Left colon (tissue), 2 donors: ENCODE results near the gene SMOC1. TPM values are rescaled to one million over a fixed set of nuclear protein-coding genes. Genes with fewer than 3 reads are reported as not detected.
"Not testable (repeated sequence)": the region's sequence is repeated elsewhere in the genome, so short reads cannot be mapped to it uniquely, and the experiment has no call there.

ENCODE experiments used
- ATAC-seq: fragments of 200-7000 bp; cut with Tn5 transposase; one replicate; pipeline ENCODE4 v1.9.1; 2020; ENCODE audit warnings: mild to moderate bottlenecking, moderate library complexity
- DNase-seq, 2 donors: peaks; one replicate each; pipeline ENCODE4 v3.0.0-alpha.2; 2020
- intact Hi-C, 2 donors: fragments of 100-400 bp; cut with DNase I in 1 of 2; cut with micrococcal nuclease in 1 of 2; formaldehyde crosslinking; loops; one replicate each; pipeline versions ENCODE4 v1.11.2 to v1.14.0; 2022; cut with DNase I, micrococcal nuclease
- total RNA-seq, 2 donors: library from RNA; stranded (reverse); fragmentation: NEBNext Ultra II Directional; extraction: Animal tissue kit (Norgen Biotek cat#: 25700); gene quantifications; one replicate each; pipeline ENCODE4 v1.2.1, GENCODE V29; 2021
- donor health status: DM: no; HTN: no; CAD: no.
- donor health status: DM: yes; HTN: yes; CAD: no.

The SMOC1 gene
- total RNA-seq, 2 donors from 2014 or later = 0.55 to 0.89 TPM

- DNase-seq = no peak
- intact Hi-C loops = no loop called here
- ATAC-seq = no peak
Observed at GRCh38 chr14:69891422-69891821, 12.2 kb downstream of the SMOC1 start.

DNA sequence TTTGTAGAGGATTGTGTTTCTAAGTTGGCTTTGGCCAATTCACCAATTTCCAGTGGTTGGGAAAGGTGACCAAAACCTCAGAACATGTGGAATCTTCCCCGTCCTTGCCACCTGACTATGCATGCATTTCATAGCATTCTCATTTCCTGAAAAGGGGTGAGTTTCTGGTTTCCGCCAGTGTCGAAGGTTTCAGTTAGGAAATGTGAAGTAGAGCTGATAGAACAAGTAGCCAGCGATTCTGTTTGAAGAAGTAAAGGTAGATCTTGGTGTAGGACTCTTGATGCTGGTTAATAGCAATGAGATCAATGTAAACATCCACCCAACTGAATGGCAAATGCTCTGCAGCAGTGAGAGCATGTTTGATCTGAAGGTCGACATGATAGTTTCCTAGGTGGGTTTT, 15.9 kb downstream of the SMOC1 start:
- no peak for ATAC-seq
- intact Hi-C loops = no loop called here
- no peak for DNase-seq

DNA sequence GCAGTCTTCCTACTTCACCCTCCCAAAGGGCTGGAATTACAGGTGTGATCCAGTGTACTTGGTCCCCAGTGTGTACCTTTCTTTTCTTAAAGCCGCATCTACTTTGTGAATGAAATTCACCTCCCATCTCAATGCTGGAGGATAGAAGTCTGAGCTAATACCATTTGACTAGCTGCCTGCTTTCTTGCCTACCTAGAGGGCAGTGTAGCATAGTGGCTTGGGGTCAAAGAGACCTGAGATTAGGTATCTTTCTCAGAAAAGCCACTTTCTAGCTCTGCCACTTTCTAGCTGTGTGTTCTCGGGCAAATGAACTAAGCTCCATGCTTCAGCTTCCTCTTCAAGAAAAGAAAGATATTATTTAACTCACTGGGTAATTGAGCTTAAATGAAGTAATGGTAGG, 16.9 kb downstream of the SMOC1 start:
- no peak for DNase-seq
- intact Hi-C loops = no loop called here
- ATAC-seq = no peak

GRCh38 chr14:69896972-69897371, 17.8 kb downstream of the SMOC1 start:
- intact Hi-C loops = no loop called here
- ATAC-seq = no peak
- DNase-seq = no peak

DNA sequence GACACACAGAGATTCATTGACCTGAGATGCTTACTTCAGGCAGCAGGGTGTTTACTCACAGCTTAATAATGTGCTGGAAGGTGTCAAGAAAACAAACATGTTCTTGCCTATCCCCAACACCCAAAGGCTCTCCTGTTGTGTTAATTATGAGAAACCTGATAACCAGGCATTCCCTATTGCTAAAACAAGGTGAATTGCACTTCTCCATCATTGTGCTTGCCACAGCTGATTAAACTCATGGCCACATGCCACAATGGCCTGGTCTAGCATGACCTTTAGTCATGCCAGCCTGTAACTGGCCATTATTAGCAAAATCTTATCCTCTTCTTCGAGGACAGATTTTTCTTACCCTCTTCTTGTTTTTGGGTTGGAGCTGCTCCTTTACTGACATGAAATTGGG, 21.4 kb downstream of the SMOC1 start:
- DNase-seq = no peak
- intact Hi-C loops = no loop called here
- ATAC-seq = no peak

DNA sequence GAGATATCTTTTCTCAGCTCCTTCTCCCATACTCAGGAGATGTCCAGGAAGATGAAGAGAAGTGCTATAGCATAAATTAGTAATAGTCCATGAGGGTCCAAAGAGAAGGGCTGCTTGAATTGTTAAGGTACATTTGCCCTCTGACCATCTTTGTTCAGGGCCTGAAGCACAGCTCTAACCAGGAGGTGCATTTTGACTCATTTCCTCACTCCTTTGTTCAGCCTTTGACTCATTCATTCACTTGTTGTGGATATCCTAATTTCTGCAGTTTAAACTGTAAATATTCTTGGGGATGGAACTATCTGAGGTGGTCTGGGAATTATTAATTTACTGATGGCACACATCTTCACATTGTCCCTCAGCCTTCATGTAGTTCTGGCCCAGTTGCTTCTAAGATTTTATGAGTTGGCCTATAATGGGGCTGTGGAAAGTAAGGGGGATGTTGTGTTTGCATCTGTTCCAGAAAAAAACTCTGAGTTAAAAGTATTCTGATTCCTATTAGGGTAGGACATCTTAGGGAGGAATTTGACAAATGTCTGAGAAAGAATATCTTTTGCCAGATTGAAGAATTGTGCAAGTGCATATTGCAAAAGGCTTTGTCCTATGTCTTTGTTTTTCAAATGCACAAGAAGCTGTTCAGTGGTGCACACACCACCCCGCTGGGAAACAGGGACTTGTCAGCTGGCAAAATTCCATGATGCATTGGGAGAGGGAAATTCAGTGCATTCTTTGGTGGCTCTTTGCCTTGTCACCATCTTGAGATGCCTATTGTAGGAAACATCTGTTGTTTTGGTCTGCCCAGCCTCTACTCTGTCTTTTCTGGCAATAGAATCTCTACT, 22.1 kb downstream of the SMOC1 start:
- intact Hi-C loops = no loop called here
- no peak for ATAC-seq
- no peak for DNase-seq

DNA sequence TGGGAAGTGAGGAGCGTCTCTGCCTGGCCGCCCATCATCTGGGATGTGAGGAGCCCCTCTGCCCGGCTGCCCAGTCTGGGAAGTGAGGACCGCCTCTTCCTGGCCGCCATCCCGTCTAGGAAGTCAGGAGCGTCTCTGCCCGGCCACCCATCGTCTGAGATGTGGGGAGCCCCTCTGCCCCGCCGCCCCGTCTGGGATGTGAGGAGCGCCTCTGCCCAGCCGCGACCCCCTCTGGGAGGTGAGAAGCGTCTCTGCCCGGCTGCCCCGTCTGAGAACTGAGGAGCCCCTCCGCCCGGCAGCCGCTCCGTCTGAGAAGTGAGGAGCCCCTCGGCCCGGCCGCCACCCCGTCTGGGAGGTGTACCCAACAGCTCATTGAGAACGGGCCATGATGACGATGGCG, 23.8 kb downstream of the SMOC1 start:
- DNase-seq, intact Hi-C loops, ATAC-seq: not testable (repeated sequence)

DNA sequence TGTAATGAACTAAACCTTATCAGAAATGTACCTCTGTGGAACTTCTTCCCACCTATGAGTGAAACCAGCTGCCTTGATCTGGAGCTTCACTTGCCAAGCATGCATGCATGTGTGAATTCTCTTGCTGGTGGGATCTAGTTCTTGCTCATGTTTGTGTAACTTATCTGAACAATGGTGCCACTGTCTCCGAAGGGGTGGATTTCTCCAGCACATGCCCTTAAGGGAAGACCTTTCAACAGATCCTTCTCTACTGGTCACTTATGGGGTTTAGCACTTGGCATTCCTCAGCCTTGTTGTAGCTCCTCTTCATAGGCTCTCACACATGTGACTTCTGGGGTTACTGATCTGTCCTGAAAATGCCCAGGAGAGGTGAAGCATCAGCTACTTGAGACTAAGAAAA, 25.0 kb downstream of the SMOC1 start:
- intact Hi-C loops = no loop called here
- ATAC-seq = no peak
- DNase-seq = no peak

GRCh38 chr14:69906201-69906600, 27.0 kb downstream of the SMOC1 start:
- DNase-seq = no peak
- intact Hi-C loops = no loop called here
- ATAC-seq = no peak

DNA sequence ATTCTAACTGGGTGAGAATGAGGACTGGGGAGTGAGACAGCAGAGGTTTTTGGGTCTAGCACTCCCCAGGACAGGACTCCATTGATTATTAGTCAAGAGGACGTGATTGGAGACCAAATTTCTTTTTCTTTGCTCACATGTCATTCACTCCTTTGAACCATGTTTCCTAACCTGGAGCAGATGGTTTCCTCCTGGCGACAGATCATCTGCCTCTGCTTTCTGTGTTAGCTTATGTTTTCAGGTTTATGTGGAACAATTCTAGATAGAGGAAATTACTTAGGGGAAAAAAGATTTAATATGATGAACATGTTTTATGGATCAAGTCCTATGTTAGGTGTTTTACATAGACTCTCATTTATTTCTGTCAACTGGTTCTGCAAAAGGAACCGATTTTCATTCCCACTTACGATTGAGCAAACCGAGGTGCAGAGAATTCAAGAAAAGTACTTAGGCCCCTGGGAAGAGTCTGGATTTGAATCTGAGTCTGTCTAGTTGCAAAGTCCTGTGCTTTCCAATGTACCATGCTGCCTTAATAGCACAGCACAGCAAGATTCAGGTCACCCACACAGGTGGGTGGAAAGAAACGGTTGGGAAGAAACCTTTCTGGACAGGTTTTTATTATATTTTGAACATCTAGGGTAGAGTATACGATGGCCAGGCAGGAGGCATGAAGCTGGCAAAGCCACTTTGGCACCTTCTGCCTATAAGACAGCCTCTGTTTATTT, 30.8 kb downstream of the SMOC1 start:
- intact Hi-C loops = no loop called here
- DNase-seq = no peak
- no peak for ATAC-seq

DNA sequence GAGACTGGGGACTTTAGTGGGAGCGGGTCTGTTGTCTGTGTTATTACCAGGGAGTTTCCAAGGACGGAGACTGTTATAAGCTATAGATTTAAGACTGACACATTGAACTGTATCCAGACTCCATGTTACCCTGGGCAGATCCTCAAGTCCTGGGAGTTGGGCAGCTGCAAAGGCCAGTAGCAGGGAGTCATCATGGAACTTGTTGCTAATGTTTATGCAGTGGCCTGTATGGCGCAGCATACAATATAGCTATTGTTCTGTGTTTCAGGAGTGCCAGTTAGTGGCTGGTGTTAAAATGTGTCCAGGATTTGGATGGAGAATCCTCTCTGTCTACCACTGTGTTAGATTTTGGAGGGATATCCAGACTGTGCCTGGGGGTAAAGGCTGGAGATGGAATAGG, 31.7 kb downstream of the SMOC1 start:
- DNase-seq (no peak), ATAC-seq (no peak)
- intact Hi-C loops = no loop called here

- no peak for DNase-seq
- no peak for ATAC-seq
- intact Hi-C loops = no loop called here
Observed at GRCh38 chr14:69913686-69914085, 34.5 kb downstream of the SMOC1 start.

- intact Hi-C loops = no loop called here
- no peak for ATAC-seq
- DNase-seq = no peak
Observed at GRCh38 chr14:69916396-69916795, 37.2 kb downstream of the SMOC1 start.

- no peak for ATAC-seq
- intact Hi-C loops = no loop called here
Observed at GRCh38 chr14:69917287-69917686, 38.1 kb downstream of the SMOC1 start.

DNA sequence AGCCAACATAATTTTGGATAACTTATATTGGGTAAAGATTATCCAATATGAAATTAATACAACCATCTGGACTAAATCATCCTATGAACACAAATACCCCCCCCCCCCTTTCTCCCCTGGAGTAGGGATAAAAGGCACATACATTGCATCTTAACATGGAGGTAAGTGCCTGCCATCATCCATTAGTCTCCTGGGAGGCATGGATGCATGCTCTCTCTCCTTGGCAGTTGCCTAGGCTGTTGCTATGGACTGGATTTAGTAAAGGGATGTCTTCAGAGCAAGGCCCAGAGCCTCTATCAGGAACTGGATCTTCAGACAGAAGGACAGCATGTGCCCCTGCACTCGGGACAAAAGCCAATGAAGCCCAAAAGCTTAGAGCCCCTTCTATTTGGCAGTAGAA, 40.6 kb downstream of the SMOC1 start:
- ATAC-seq = no peak
- DNase-seq = no peak
- intact Hi-C loops = no loop called here

More at GRCh38 chr14:69917287-69917686, 38.1 kb downstream of the SMOC1 start:
- DNase-seq = no peak

GRCh38 chr14:69921052-69921451, 41.8 kb downstream of the SMOC1 start:
- intact Hi-C loops = no loop called here
- DNase-seq (no peak), ATAC-seq (no peak)

GRCh38 chr14:69922198-69922597, 43.0 kb downstream of the SMOC1 start:
- ATAC-seq = no peak
- intact Hi-C loops = no loop called here

DNA sequence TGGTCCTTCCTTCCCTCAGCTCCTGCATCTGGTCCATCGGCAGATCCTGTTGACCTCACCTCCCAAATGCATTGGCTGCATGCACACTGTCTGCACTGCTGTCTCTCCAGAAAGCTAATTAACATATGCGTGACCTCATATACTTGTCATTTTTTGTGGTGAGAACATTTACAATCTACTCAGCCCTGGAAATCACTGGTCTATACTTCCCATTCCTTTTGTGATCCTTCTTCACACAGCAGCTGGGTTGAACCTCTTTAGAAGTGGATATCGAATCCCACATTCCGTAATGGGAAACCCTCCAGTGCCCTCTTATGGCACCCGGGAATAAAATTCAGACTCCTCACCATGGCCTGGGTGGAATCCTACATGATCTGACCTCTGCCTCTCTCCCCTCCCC, 45.0 kb downstream of the SMOC1 start:
- intact Hi-C loops = no loop called here
- ATAC-seq = no peak
- no peak for DNase-seq

More at GRCh38 chr14:69922198-69922597, 43.0 kb downstream of the SMOC1 start:
- DNase-seq = no peak

DNA sequence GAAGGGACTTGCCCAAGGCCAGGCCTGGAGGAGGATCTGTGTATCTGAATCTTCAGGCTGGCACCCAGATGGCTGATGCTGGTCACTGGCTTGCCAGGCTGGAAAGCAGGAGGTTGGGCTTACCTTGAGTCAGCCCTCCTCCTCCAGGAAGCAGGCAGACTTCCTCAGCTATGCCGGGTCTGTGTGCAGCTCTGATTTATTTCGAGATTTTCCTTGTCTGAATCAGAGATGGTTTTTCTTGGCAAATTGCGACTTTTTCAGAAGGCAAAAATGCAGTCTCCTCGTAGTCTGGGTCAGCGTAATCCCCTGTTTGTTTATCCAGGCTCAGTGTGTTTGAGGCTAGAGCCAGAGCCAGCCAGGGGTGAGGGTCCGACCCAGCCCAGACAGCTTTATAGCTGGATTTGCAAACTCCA, 48.9 kb downstream of the SMOC1 start:
- intact Hi-C loops = no loop called here
- ATAC-seq = no peak
- DNase-seq = no peak

- intact Hi-C loops = no loop called here
- DNase-seq = no peak
- no peak for ATAC-seq
Observed at GRCh38 chr14:69930780-69931379, 51.7 kb downstream of the SMOC1 start.
